Smooth muscle cell (in vitro differentiated cells): Measurements from ENCODE around the gene AUTS2. TPM values are rescaled to one million over a fixed set of nuclear protein-coding genes. Genes with fewer than 3 reads are reported as not detected.
A peak's percentile ranks its signal among the peaks of the same experiment; 100 is the strongest.

Experiments used
- DNase-seq: peaks from one replicate; lab custom pipeline; 2025; ENCODE audit not compliant: unreplicated experiment; lab: John Stamatoyannopoulos, UW
- H2AFZ ChIP-seq: fragments of 200-600 bp; sonication (generic); 2 replicates; pipeline ENCODE4 v1.6.0; 2016; ENCODE audit warnings: antibody characterized with exemption, low read depth, mild to moderate bottlenecking
- H3F3A ChIP-seq: fragments of 200-600 bp; sonication (generic); 2 replicates; pipeline ENCODE4 v1.6.0; 2017; ENCODE audit warnings: antibody characterized with exemption, low read depth
- H3K27ac ChIP-seq: fragments of 200-600 bp; sonication (generic); 2 replicates; pipeline ENCODE4 v1.5.1; 2016; ENCODE audit warnings: low read depth, mild to moderate bottlenecking
- H3K27me3 ChIP-seq: fragments of 200-600 bp; sonication (generic); 2 replicates; pipeline ENCODE4 v1.6.1; 2016; ENCODE audit warnings: low read depth, mild to moderate bottlenecking
- H3K36me3 ChIP-seq: fragments of 200-600 bp; sonication (generic); 2 replicates; pipeline ENCODE4 v1.5.1; 2016; ENCODE audit warnings: low read depth
- H3K4me1 ChIP-seq: fragments of 200-600 bp; sonication (generic); 2 replicates; pipeline ENCODE4 v1.5.1; 2016; ENCODE audit warnings: low read depth
- H3K4me2 ChIP-seq: fragments of 200-600 bp; sonication (generic); 2 replicates; pipeline ENCODE4 v1.6.0; 2016; ENCODE audit warnings: mild to moderate bottlenecking
- H3K4me3 ChIP-seq: fragments of 200-600 bp; sonication (generic); 2 replicates; pipeline ENCODE4 v1.5.1; 2016; ENCODE audit warnings: mild to moderate bottlenecking
- H3K79me2 ChIP-seq: fragments of 200-600 bp; sonication (generic); 2 replicates; pipeline ENCODE4 v1.6.0; 2016; ENCODE audit warnings: low read depth, mild to moderate bottlenecking
- H3K9ac ChIP-seq: fragments of 200-600 bp; sonication (generic); 2 replicates; pipeline ENCODE4 v1.6.0; 2016; ENCODE audit warnings: low read depth
- H3K9me3 ChIP-seq: fragments of 200-600 bp; sonication (generic); replicated peaks from 2 replicates; pipeline ENCODE4 v1.5.1; 2016; ENCODE audit warnings: low read depth
- H4K20me1 ChIP-seq: fragments of 200-600 bp; sonication (generic); 2 replicates; pipeline ENCODE4 v1.6.0; 2016; ENCODE audit warnings: low read depth
- WGBS: methylation state at CpG from one replicate; pipeline ENCODE4 v1.1.7; 2016; ENCODE audit warnings: low lambda C conversion rate; 5-methylcytosine and 5-hydroxymethylcytosine counted together
- polyA plus RNA-seq: library from polyadenylated mRNA; unstranded; fragments of >200 nt; fragmentation: Nextera tagmentation; extraction: Ambion mirVana; gene quantifications from 2 replicates; pipeline ENCODE4 v1.2.1, GENCODE V29; 2016
- total RNA-seq: library from RNA; depleted of rRNA; stranded (reverse); fragments of >200 nt; gene quantifications from 2 replicates; pipeline ENCODE4 v1.2.3, GENCODE V29; 2014
- TF ChIP-seq, protein P1 (sequence below): fragments of 200-600 bp; sonication (generic); IDR thresholded peaks from 2 replicates; pipeline ENCODE4 v1.5.1; 2017; ENCODE audit warnings: borderline replicate concordance, mild to moderate bottlenecking, antibody characterized with exemption; ENCODE audit not compliant: insufficient read depth, poor library complexity, severe bottlenecking

AUTS2 gene
- total and polyA plus RNA-seq, 2 experiments from 2014 or later: 6.5 to 8.6 TPM

DNA sequence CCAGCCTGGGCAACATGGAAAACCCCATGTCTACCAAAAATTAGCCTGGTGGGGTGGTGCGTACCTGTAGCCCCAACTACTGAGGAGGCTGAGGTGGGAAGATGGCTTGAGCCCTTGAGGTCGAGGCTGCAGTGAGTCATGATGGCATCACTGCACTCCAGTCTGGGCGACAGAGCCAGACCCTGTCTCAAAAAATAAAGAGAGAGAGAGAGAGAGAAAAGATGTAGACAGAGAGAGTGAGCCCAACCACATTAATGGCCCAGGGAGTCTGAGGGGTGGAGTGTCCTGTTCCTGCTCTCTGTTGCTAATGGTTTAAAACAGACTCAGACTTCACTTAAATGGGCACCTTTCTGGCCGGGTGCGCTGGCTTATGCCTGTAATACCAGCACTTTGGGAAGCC is 1078.0 kb downstream of the AUTS2 start:
- Histone ChIP-seq H3K27ac (no peak overlapping the region), H3K9me3 (no peaks in the 10 kb centered on the region), H4K20me1 (no peaks in the 10 kb centered on the region), H3K4me3 (no peak overlapping the region), H3K36me3 (no peaks in the 10 kb centered on the region), H3K9ac (no peak overlapping the region), H2AFZ (no peak overlapping the region), H3K27me3 (no peaks in the 10 kb centered on the region), H3K4me2 (no peak overlapping the region), H3K4me1 (peaks cover 29% of the 10 kb centered on the region), H3K79me2 (no peaks in the 10 kb centered on the region), H3F3A (peaks cover 17% of the 10 kb centered on the region)
- TF ChIP-seq, protein P1, sequence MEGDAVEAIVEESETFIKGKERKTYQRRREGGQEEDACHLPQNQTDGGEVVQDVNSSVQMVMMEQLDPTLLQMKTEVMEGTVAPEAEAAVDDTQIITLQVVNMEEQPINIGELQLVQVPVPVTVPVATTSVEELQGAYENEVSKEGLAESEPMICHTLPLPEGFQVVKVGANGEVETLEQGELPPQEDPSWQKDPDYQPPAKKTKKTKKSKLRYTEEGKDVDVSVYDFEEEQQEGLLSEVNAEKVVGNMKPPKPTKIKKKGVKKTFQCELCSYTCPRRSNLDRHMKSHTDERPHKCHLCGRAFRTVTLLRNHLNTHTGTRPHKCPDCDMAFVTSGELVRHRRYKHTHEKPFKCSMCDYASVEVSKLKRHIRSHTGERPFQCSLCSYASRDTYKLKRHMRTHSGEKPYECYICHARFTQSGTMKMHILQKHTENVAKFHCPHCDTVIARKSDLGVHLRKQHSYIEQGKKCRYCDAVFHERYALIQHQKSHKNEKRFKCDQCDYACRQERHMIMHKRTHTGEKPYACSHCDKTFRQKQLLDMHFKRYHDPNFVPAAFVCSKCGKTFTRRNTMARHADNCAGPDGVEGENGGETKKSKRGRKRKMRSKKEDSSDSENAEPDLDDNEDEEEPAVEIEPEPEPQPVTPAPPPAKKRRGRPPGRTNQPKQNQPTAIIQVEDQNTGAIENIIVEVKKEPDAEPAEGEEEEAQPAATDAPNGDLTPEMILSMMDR: no peak
- DNase-seq: no peak
- WGBS: 66% methylated on average over 4 of the region's 5 CpGs

DNA sequence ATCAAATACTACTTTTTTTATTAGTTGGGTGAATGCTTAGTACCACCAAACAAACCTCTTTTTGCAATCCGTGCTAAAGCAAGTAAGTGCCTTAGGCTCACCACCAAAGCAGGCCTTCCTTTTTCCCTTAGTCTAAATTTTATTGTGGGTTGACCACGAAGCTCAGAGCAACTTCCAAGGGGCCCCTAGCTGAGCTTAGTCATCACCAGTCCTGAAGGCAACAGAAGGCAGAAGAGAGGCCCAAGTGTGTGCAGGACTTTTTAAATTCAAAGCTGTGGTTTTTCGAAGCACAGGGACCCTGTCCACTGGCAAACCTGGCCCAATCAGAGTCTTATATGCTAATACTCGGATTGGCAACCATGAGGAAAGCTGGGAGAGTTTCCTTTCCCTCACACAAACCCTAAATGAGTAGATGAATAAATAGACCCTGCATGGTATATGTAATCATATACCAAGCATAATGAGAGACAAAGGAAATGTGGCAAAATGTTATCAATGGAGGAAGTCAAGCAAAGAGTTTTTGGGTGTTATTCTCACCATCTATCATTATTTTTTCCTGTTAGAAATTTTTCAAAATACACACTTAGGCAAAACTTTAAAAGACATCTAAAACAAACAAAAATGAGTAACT is 1080.5 kb downstream of the AUTS2 start:
- DNase-seq: peak; percentile 3
- Histone ChIP-seq H3K4me1 (peaks cover 38% of the 10 kb centered on the region), H3K9ac (no peak overlapping the region), H3K36me3 (no peaks in the 10 kb centered on the region), H2AFZ (no peak overlapping the region), H3K79me2 (no peaks in the 10 kb centered on the region), H3K4me3 (no peak overlapping the region), H3K4me2 (peak overlapping the region; percentile 58), H3K27me3 (peaks cover 19% of the 10 kb centered on the region), H3F3A (peaks cover 17% of the 10 kb centered on the region), H4K20me1 (no peaks in the 10 kb centered on the region), H3K9me3 (no peaks in the 10 kb centered on the region), H3K27ac (peak overlapping the region; percentile 42)
- TF ChIP-seq, protein P1: no peak
- 14% methylated on average over 4 of the region's 4 CpGs for whole genome bisulfite sequencing

DNA sequence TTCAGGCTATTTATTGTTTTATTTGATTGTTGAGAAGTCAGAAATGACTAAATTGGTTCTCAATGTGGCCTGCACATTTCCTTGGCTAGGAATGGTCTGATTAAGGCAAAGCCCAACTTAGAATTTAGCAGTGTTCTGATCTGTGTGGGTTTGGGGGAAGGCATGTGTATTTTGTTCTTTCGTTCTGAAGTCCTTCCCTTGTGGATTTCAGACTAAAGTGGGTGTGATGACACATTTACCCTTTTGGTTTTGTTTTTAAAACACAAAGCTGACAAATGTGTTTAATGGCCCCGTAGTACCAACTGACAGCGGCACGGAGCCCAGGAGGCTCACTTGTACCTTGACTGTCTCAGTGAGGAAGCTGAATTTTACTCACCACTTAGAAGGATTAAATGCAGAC is 1081.4 kb downstream of the AUTS2 start:
- Histone ChIP-seq H3K4me2 (peak overlapping the region; percentile 58), H4K20me1 (no peaks in the 10 kb centered on the region), H3K9me3 (no peaks in the 10 kb centered on the region), H3F3A (peaks cover 17% of the 10 kb centered on the region), H3K27me3 (peaks cover 23% of the 10 kb centered on the region), H3K36me3 (no peaks in the 10 kb centered on the region), H3K4me3 (no peak overlapping the region), H3K27ac (peak overlapping the region; percentile 42), H3K9ac (no peak overlapping the region), H2AFZ (no peak overlapping the region), H3K79me2 (no peaks in the 10 kb centered on the region), H3K4me1 (peaks cover 38% of the 10 kb centered on the region)
- DNase-seq: no peak
- TF ChIP-seq, protein P1: no peak
- WGBS: 31% methylated on average over 4 of the region's 4 CpGs

DNA sequence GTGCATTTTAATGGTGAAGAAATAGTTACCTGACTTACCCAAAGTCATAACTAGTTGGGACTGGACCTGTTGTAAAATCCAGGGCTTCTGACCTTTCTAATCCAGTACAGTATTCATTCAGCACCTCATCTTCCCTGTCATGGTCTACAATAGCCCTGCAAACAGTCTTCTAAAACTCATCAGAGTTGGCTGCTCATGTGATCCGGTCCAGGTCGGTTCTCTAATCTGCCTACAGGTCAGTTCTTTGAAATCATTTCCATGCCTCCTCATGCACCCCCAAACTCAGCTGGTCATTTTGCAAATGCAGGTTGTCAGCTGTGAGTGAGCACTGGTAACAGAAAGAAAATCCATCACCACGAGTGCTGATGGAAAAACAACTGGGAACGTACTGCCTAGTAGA is 1082.0 kb downstream of the AUTS2 start:
- Histone ChIP-seq H4K20me1 (no peaks in the 10 kb centered on the region), H3K4me3 (no peak overlapping the region), H3F3A (peaks cover 17% of the 10 kb centered on the region), H2AFZ (no peak overlapping the region), H3K36me3 (no peaks in the 10 kb centered on the region), H3K27ac (no peak overlapping the region), H3K9ac (no peak overlapping the region), H3K79me2 (no peaks in the 10 kb centered on the region), H3K4me1 (peaks cover 38% of the 10 kb centered on the region), H3K4me2 (peak overlapping the region; percentile 48), H3K9me3 (no peaks in the 10 kb centered on the region), H3K27me3 (peaks cover 28% of the 10 kb centered on the region)
- WGBS: 79% methylated on average over 4 of the region's 4 CpGs
- TF ChIP-seq, protein P1: no peak
- no peak for DNase-seq
